Activated T-cell treated with anti-CD3 and anti-CD28 coated beads, Interleukin-2, amount 50 U/mL, for 72 hours (primary cell): ENCODE results near the gene DNAH1. TPM values are rescaled to one million over a fixed set of nuclear protein-coding genes. Genes with fewer than 3 reads are reported as not detected.

Source experiments
- ATAC-seq, 2 donors: fragments of 150-1000 bp; cut with Tn5 transposase; replicated peaks in 1 of 2; 2 replicates each; pipeline ENCODE4 v1.10.0; 2021; ENCODE audit warnings: moderate library complexity in 2 of 2, mild to moderate bottlenecking in 1 of 2
- DNase-seq, 2 donors: peaks; one replicate each; pipeline ENCODE4 v3.0.0; 2021 to 2022; ENCODE audit warnings: mixed read lengths in 1 of 2
- H3K27ac Mint-ChIP-seq: one replicate; pipeline ENCODE4 v1.8.0; 2022; ENCODE audit warnings: mild to moderate bottlenecking, moderate library complexity, mixed read lengths
- H3K27me3 Mint-ChIP-seq: one replicate; pipeline ENCODE4 v1.8.0; 2022; ENCODE audit warnings: low read depth, mixed read lengths
- H3K36me3 Mint-ChIP-seq, 2 donors: one replicate each; pipeline ENCODE4 v1.8.0; 2022; ENCODE audit warnings: mixed read lengths in 2 of 2, mild to moderate bottlenecking in 1 of 2; ENCODE audit not compliant: insufficient read depth in 2 of 2
- H3K4me1 Mint-ChIP-seq: one replicate; pipeline ENCODE4 v1.8.0; 2022; ENCODE audit warnings: low read depth, mixed read lengths
- H3K4me3 Mint-ChIP-seq, 2 donors: one replicate each; pipeline ENCODE4 v1.8.0; 2022; ENCODE audit warnings: mild to moderate bottlenecking in 2 of 2, mixed read lengths in 2 of 2, moderate library complexity in 2 of 2
- H3K9me3 Mint-ChIP-seq, 2 donors: one replicate each; pipeline ENCODE4 v1.8.0; 2022; ENCODE audit warnings: mixed read lengths in 2 of 2
- total RNA-seq, 2 donors: library from RNA; stranded (reverse); gene quantifications; one replicate each; pipeline ENCODE4 v1.2.3, GENCODE V29; 2022

The DNAH1 gene
- total RNA-seq, 2 donors from 2014 or later = 31.4 to 32.4 TPM

GRCh38 chr3:52433996-52434479 is 117.9 kb downstream of the DNAH1 start:
- no peaks in the 10 kb centered on the region for H3K9me3 Mint-ChIP-seq
- DNase-seq (no peak), ATAC-seq (no peak)
- H3K27ac Mint-ChIP-seq = no peak overlapping the region
- no peaks in the 10 kb centered on the region for H3K4me1 Mint-ChIP-seq
- no peaks in the 10 kb centered on the region for H3K36me3 Mint-ChIP-seq
- no peaks in the 10 kb centered on the region for H3K27me3 Mint-ChIP-seq
- no peak overlapping the region for H3K4me3 Mint-ChIP-seq

- Mint-ChIP-seq H3K27me3 (no peaks in the 10 kb centered on the region), H3K36me3 (no peaks in the 10 kb centered on the region), H3K4me3 (no peak overlapping the region), H3K4me1 (no peaks in the 10 kb centered on the region), H3K9me3 (no peaks in the 10 kb centered on the region), H3K27ac (no peak overlapping the region)
- no peak for DNase-seq
- ATAC-seq = no peak
These were observed 118.5 kb downstream of the DNAH1 start for GRCh38 chr3:52434491-52435115.

GRCh38 chr3:52435246-52436101 is 119.4 kb downstream of the DNAH1 start:
- Mint-ChIP-seq H3K9me3 (no peaks in the 10 kb centered on the region), H3K27me3 (no peaks in the 10 kb centered on the region), H3K36me3 (no peaks in the 10 kb centered on the region), H3K4me1 (no peaks in the 10 kb centered on the region), H3K4me3 (no peak overlapping the region), H3K27ac (no peak overlapping the region)
- DNase-seq (no peak), ATAC-seq (no peak)

GRCh38 chr3:52436500-52437149 is 120.5 kb downstream of the DNAH1 start:
- Mint-ChIP-seq H3K4me1 (no peaks in the 10 kb centered on the region), H3K4me3 (no peak overlapping the region), H3K36me3 (no peaks in the 10 kb centered on the region), H3K27me3 (no peaks in the 10 kb centered on the region), H3K9me3 (no peaks in the 10 kb centered on the region), H3K27ac (no peak overlapping the region)
- no peak for ATAC-seq
- DNase-seq = no peak

GRCh38 chr3:52437326-52438103 is 121.4 kb downstream of the DNAH1 start:
- no peaks in the 10 kb centered on the region for H3K9me3 Mint-ChIP-seq
- H3K4me3 Mint-ChIP-seq = no peak overlapping the region
- no peaks in the 10 kb centered on the region for H3K4me1 Mint-ChIP-seq
- H3K36me3 Mint-ChIP-seq = no peaks in the 10 kb centered on the region
- H3K27ac Mint-ChIP-seq = no peak overlapping the region
- ATAC-seq (no peak), DNase-seq (no peak)
- H3K27me3 Mint-ChIP-seq = no peaks in the 10 kb centered on the region

GRCh38 chr3:52438104-52438376 is 121.9 kb downstream of the DNAH1 start:
- H3K9me3 Mint-ChIP-seq = no peaks in the 10 kb centered on the region
- no peak overlapping the region for H3K4me3 Mint-ChIP-seq
- H3K4me1 Mint-ChIP-seq = no peaks in the 10 kb centered on the region
- no peak for ATAC-seq
- H3K27ac Mint-ChIP-seq = no peak overlapping the region
- H3K36me3 Mint-ChIP-seq = no peaks in the 10 kb centered on the region
- no peak for DNase-seq
- no peaks in the 10 kb centered on the region for H3K27me3 Mint-ChIP-seq

GRCh38 chr3:52438579-52439425 is 122.7 kb downstream of the DNAH1 start:
- DNase-seq (no peak), ATAC-seq (no peak)
- H3K36me3 Mint-ChIP-seq = no peaks in the 10 kb centered on the region
- no peaks in the 10 kb centered on the region for H3K4me1 Mint-ChIP-seq
- H3K9me3 Mint-ChIP-seq = no peaks in the 10 kb centered on the region
- no peak overlapping the region for H3K27ac Mint-ChIP-seq
- H3K4me3 Mint-ChIP-seq = no peak overlapping the region
- no peaks in the 10 kb centered on the region for H3K27me3 Mint-ChIP-seq

- Mint-ChIP-seq H3K27ac (no peak overlapping the region), H3K36me3 (no peaks in the 10 kb centered on the region), H3K27me3 (no peaks in the 10 kb centered on the region), H3K4me1 (no peaks in the 10 kb centered on the region), H3K4me3 (no peak overlapping the region), H3K9me3 (no peaks in the 10 kb centered on the region)
- no peak for ATAC-seq
- no peak for DNase-seq
These were observed 123.5 kb downstream of the DNAH1 start for GRCh38 chr3:52439426-52440248.

GRCh38 chr3:52440249-52440551 is 124.1 kb downstream of the DNAH1 start:
- no peak overlapping the region for H3K4me3 Mint-ChIP-seq
- DNase-seq (no peak), ATAC-seq (no peak)
- H3K36me3 Mint-ChIP-seq = no peaks in the 10 kb centered on the region
- H3K27ac Mint-ChIP-seq = no peak overlapping the region
- peaks cover 3% of the 10 kb centered on the region for H3K4me1 Mint-ChIP-seq
- no peaks in the 10 kb centered on the region for H3K9me3 Mint-ChIP-seq
- no peaks in the 10 kb centered on the region for H3K27me3 Mint-ChIP-seq

GRCh38 chr3:52440671-52441070 is 124.6 kb downstream of the DNAH1 start:
- Mint-ChIP-seq H3K4me1 (peaks cover 8% of the 10 kb centered on the region), H3K36me3 (no peaks in the 10 kb centered on the region), H3K27me3 (no peaks in the 10 kb centered on the region), H3K27ac (no peak overlapping the region), H3K9me3 (no peaks in the 10 kb centered on the region), H3K4me3 (no peak overlapping the region)
- DNase-seq (no peak), ATAC-seq (no peak)

GRCh38 chr3:52441091-52441771 is 125.1 kb downstream of the DNAH1 start:
- no peak for DNase-seq
- H3K27ac Mint-ChIP-seq = no peak overlapping the region
- peaks cover 8% of the 10 kb centered on the region for H3K4me1 Mint-ChIP-seq

More at GRCh38 chr3:52441091-52441771, 125.1 kb downstream of the DNAH1 start:
- Mint-ChIP-seq H3K27me3 (no peaks in the 10 kb centered on the region), H3K4me3 (no peak overlapping the region), H3K9me3 (no peaks in the 10 kb centered on the region), H3K36me3 (no peaks in the 10 kb centered on the region)
- ATAC-seq = no peak
